GM19395 (cell line): ENCODE results near the gene WASF2.
"Not testable (repeated sequence)": the region's sequence is repeated elsewhere in the genome, so short reads cannot be mapped to it uniquely, and the experiment has no call there.

Experiments
- ATAC-seq: cut with Tn5 transposase; IDR thresholded peaks from one replicate; pipeline ENCODE4 v1.9.1; 2021; ENCODE audit warnings: mild to moderate bottlenecking, moderate library complexity; ENCODE audit not compliant: unreplicated experiment

WASF2 gene

DNA sequence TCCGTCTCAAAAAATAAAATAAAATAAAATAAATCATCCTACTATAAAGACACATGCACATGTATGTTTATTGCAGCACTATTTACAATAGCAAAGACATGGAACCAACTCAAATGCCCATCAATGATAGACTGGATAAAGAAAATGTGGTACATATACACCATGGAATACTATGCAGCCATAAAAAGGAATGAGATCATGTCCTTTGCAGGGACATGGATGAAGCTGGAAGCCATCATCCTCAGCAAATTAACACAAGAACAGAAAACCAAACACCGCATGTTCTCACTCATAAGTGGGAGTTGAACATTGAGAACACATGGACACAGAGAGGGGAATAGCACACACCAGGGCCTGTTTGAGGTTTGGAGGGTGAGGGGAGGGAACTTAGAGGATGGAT is 11.2 kb upstream of the WASF2 start:
- ATAC-seq: not testable (repeated sequence)

DNA sequence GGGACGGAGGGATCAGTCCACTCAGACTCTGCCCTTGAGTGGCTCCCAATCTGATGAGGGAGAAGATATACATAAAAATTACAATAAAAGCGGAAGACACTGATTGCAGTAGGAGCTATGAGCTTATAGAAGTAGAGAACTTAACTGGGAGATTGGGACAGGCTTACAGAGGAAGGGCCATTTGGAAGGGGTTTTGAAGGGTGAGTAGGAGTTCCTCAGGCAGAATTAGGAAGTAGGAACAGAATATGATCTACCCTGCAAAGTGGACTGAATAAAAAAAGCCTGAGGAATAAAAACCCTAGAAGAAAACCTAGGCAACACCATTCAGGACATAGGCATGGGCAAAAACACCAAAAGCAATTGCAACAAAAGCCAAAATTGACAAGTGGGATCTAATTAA is 9.2 kb upstream of the WASF2 start:
- ATAC-seq: no peak

DNA sequence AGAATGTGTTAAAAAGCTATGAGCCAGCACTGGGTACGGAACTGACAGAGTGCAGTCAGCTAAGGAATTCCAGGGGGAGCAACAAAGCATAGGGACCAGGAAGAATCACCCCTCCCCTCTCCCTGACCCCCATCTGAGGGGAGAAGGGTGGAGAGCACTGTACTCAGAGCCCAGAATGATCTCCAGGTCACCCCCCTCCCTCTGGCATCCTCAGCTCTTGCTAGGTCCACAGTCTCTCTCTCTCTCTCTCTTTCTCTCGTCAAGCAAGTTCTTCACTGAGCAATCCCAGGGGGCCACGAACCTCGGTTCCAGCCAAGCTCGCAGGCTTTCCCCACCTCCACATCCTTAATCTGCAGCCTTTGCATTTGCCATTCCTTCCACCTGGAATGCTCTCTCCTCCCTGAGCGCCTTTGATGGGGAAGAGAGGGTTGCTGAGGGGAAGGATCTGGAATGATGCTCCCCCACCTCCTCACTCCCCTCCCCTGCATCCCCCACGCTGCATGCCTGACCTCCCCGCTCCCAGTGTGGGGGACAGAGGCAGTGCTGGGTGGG is 6.7 kb upstream of the WASF2 start:
- no peak for ATAC-seq

DNA sequence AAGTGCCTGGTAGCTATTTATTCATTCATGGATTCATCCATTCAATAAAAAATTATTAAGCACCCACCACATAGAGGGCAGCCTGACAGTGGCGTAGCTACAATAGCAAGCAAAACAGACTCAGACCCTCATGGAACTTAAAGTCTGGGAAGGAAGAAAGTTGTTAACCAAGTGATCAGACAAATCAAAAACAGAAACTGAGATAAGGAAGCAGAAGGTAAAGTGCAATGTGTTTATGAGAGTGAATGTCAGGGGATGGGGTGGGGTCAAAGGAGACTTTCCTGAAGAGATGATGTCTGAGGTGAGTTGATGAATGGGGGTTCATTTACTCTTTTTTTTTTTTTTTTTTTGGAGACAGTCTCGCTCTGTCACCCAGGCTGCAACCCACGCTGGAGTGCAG is 2.8 kb upstream of the WASF2 start:
- no peak for ATAC-seq

DNA sequence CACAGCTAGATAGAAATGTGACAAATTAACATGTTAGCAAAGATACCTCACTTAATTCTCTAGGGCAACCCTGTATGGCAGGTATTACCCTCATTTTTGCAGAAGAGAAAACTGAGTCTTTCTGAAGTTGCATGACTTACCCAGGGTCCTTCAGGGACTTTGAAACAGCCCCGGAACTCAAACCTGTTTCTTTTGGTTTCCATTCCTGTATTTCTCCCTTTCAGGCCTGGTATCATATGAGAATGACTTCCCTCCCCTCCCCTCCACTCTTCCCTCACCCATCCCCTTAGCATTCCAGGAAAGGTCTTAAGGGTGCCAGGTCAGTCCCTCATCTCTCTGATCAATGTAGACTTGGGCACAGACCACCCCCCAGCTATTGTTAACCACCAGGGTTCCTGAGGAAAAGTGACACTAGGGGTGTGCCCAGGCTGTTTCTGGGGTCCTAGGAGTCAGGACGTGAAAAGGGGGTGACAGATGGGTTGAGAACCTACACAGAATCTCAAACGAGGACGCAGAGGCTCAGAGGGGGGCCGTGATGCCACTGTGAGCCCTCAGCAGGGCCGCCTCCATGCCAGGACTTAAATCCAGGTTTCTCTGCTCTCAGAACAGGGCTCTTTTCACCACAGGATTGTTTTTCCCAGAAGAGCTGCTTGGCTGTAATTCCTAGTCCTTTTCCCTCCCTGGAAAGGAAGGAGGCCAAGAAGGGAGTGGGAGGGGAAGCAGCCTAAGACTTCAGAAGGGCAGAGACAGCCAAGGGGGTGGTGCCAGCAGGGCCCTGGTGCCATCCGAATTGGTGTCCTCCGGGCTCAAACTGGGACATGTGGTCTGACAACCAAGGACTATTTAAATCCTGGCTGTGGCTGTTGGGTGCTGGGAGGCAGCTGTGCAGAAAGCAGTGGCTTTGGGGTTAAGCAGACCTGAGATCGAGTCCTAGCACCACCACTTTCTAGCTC is 2.1 kb upstream of the WASF2 start:
- ATAC-seq: no peak

DNA sequence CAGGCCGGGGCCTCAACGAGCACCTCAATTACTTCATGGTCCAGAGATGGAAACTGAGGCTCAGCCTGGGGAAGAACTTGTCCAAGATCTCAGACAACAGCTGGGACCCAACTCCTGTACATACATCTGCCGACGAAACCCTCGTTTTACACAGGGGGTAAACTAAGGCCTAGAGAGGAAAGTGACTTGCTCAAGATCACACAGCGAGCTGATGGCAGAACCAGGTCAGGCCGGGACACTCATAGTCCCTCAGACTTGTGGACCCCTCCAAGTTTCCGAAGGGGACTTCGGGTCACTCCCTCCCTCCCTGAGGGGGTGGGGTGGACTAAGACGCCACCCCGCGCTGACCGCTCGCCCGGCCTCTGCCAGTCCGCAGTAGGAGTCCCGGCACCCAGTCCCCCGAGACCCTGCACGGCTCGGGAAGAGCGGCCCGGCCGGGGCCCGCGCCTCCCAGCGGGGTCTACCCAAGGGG is 430 bp downstream of the WASF2 start:
- ATAC-seq: peak; percentile 39

DNA sequence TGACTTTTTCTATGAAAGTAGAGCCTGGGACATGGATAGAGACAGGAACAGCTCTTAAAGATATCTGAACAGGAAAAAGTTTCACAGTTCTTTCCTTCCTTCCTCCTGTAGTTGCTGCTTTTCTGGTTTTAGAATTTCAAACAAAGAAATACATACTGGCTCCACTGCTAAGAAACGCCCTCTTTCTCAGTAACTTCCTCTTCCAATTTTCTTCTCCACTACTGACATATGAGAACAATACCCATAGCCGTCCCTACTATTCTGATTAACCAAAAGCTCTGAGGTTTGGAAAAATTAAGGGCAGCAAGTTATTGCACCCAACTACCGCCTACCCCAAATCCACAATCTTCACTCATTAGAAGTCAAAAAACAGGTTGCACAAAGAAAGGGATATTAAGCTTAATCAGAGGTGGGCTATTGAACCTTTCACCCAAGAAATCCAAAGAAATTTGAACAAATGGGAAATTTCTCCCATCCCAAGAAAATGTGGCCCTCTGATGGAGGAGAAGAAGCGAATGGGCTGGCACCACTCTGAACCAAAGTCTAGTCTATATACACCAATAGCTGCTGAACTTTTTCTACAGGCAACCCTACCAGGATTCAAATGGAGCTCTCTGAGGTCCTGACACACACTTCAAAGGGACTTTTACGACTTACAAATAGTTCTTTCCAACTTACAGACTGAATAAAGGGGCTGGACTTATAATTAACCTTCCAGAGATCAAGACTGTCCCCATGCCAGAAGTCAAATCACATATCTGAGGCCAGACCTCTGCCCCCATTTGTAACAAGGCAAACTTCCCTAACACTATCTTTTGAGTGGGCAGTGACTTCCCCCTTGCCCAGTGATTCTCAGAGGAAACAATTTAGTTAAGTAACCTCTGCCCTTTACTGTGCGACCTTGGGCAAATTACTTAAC is 1.7 kb downstream of the WASF2 start:
- ATAC-seq: no peak

DNA sequence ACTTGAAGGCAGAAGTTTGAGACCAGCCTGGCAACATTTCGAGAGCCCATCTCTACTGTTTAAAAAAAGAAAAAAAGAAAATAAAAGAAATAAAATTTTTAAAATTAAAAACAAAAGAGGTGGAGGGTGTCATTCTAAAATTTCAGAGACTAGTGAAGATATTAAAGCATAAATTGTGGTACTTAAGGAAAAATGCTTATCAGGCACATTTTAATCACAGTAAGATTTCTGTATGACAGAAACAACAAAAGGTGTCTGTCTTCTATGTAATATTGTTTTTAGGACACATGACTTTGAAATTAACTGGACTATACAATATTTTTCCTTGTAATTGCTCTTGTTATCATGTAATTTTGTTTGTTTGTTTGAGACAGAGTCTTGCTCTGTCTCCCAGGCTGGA is 4.6 kb downstream of the WASF2 start:
- no peak for ATAC-seq

DNA sequence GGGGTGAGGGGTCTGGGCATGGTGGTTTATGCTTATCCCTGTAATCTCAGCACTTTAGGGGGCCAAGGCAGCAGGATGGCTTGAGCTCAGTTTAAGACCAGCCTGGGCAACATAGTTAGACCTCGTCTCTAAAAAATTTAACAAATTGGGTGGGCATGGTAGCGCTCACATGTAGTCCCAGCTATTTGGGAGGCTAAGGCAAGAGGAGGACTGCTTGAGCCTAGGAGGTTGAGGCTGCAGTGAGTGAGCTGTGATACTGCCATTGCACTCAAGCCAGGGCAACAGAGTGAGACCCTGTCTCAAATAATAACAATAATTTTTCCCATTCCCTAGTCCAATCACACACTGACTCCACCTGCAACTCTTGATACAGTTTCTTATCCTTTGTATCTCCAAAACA is 6.3 kb downstream of the WASF2 start:
- no peak for ATAC-seq

DNA sequence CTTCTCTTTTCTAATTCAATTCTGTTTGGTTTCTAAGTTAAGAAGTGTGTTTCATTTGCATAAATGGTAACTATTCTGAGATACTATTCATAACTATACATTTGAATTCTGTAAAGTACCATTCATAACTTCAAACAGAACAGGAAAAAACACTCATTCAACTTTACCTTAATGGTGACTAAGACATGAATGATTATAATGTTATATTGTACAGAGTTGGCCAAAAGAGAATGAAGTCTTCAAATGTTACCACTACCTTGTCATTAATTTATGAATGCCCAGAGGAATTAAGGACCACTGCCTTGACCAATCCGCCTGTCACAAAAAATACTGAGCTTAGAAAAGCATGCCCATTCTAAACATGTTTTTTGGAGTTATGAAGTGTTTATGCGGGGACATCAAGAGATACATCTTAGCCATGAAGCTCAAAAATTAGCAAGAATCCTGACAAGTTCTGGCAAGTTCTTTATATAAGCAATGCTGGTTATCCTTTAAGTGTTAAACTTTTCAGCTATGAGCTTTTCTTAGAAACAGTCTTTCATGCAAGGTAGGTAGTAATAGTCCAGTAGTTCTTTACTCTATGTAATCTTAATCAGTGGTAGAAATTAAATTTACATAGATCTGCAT is 7.9 kb downstream of the WASF2 start:
- no peak for ATAC-seq

DNA sequence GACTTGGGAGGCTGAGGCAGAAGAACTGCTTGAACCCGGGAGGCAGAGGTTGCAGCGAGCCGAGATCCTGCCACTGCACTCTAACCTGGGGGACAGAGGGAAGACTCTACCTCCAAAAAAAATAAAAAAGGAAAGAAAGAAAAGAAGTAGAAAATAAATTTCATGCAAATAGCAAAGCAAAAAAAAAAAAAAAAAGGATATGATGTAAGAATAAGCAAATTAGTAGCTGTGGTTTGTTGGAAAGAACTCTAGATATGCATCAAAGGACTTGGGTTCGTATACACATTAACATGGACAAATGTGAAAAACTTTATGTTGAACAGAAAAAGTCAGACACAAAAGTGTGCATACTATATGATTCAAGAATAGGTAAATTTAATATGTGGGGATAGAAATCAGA is 11.9 kb downstream of the WASF2 start:
- no peak for ATAC-seq

DNA sequence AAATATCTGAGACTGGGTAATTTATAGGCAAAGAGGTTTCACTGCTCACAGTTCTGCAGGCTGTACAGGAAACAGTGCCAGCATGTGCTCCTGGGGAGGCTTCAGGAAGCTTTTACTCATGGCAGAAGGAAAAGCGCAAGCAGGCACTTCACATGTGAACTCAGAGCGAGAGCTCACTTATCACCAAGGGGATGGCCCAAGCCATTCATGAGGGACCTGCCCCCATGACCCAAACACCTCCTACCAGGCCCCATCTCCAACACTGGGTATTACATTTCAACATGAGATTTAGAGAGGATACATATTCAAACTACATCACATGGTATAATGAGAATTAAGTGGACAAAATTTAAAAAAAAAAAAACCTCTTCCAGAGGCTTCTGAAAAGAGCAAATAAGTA is 13.7 kb downstream of the WASF2 start:
- ATAC-seq: no peak

DNA sequence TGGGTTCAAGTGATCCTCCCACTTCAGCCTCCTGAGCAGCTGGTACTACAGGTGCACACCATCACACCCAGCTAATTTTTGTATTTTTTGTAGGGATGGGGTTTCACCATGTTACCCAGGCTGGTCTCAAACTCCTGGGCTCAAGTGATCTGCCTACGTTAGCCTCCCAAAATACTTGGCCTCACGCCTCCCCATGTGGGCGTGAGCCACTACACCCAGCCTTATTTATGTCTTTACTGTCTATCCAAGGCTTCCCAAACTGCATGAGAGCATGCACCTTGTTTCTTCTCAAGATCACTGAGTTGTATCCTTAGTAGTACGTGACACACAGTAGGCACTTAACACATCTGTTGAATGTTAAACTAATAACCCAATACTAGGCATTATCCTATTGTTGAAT is 14.2 kb downstream of the WASF2 start:
- ATAC-seq: no peak

DNA sequence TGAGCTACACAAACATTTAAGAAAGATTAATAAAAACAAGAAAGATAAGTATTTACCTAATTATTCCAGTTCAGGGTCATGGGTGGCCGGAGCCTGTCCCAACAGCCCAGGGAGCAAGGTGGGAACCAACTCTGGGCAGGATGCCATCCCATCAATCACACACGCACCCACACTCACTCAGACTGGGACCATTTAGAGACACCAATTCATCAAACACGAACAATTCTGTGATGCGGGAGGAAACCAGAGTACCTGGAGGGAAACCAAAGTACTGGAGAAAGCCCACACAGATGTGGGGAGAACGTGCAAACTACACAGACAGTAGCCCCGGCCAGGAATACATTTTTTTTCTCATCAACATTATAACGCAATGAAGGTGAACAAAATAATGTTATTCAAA is 16.2 kb downstream of the WASF2 start:
- ATAC-seq: no peak

DNA sequence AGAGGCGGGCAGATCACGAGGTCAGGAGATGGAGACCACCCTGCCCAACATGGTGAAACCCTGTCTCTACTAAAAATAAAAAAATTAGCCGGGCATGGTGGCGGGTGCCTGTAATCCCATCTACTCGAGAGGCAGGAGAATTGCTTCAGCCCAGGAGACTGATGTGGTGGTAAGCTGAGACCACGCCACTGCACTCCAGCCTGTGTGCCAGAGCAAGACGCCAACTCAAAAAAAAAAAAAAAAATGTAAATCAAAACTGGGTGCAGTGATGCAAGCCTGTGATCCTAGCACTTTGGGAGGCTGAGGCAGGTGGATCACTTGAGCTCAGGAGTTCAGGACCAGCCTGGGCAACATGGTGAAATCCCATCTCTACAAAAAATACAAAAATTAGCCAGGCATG is 17.9 kb downstream of the WASF2 start:
- ATAC-seq: not testable (repeated sequence)

DNA sequence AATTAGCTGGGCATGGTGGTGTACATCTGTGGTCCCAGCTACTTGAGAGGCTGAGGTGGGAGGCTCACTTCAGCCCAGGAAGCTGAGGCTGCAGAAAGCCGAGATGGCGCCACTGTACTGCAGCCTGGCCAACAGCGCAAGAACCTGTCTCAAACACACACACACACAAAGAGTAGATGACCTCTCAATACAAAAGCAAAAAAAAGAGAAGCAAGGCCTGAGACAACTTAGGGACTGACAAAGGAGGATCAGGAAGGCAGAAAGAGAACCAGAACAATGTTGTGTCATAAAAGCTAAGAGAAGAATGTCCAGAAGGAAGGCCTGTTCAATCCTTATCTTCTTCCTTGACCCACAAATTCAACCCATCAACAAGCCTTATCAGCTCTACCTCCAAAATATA is 18.5 kb downstream of the WASF2 start:
- ATAC-seq: no peak

DNA sequence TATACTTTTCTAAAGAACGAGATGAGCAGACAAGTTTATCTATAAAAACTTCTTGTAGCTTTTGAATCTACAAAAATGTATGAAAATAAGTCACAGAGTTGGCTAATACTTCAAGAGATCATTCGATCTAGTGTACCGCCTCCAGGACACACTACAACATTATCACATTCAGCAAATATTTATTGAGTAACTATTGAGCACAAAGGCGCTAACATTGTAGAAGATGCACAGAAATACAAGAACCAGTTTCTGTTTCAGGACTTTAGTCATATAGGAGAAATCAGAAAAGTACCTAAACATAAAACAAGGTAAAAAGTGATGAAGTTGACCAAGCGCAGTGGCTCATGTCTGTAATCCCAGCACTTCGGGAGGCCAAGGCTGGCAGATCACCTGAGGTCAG is 20.6 kb downstream of the WASF2 start:
- ATAC-seq: no peak

DNA sequence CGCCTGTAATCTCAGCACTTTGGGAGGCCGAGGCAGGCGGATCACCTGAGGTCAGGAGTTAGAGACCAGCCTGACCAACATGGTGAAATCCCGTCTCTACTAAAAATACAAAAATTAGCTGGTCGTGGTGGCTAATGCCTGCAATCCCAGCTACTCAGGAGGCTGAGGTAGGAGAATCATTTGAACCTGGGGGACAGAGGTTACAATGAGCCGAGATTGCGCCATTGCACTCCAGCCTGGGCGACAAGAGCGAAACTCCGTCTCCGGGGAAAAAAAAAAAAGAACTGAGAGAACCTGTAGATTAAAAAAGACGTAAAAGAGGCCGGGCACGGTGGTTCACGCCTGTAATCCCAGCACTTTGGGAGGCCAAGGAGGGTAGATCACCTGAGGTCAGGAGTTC is 21.6 kb downstream of the WASF2 start:
- not testable (repeated sequence) for ATAC-seq

DNA sequence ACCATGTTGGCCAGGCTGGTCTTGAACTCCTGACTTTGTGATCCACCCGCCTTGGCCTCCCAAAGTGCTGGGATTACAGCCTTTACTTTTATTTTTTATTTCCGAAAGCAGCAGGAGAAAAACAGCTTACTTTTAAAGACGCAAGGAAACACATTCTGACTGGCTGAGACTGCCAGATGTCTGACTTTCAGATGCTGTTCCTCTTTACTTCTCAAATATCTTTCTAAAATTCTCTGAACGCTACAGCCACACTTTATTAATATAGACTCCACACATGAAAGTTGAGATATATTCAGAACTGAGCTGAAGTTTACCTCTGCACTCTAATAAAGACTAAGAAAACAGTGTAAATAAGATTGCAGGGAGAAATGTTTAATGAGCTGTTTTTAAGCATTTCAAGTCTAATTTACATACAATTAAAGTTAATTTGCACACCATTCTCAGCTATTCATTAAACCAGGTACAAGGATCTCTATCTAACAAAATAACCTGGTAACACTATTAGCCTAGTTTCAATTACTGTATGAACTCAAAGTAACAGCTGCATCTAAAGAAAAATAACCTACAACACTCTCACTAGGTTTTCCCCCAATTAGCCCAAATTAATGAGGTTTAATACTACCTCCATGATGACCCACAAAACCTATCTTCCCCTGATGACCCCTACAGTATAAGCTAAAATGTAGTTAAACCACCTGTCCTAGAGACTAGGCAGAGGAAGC is 24.9 kb downstream of the WASF2 start:
- ATAC-seq: no peak

DNA sequence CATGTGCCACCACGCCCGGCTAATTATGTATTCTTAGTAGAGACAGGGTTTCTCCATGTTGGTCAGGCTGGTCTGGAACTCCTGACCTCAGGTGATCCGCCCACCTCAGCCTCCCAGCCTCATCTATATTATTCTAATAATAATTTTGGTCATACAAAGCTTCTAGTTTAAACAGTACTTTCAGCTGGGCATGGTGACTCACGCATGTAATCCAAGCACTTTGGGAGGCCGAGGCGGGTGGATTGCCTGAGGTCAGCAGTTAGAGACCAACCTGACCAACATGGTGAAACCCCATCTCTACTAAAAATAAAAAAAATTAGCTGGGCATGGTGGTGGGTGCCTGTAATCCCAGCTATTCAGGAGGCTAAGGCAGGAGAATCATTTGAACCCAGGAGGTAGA is 26.1 kb downstream of the WASF2 start:
- not testable (repeated sequence) for ATAC-seq
